Kidney (tissue), 14 donors: ENCODE measurements around the gene MUC3A. TPM values are rescaled to one million over a fixed set of nuclear protein-coding genes. Genes with fewer than 3 reads are reported as not detected.

Source experiments
- DNase-seq, 5 donors: peaks; one replicate each; pipeline ENCODE4 v3.0.0-alpha.2; 2013 to 2020
- FAIRE-seq: peaks from 2 replicates; lab custom pipeline; 2012; peaks lifted over from hg19 to GRCh38; lab: Jason Lieb, UNC
- H3K27ac ChIP-seq, 2 donors: one replicate each; pipeline ENCODE4 v1.7.0; 2013; ENCODE audit warnings: low read depth in 2 of 2, low read length in 2 of 2, inconsistent platforms in 1 of 2
- H3K27me3 ChIP-seq: one replicate; pipeline ENCODE4 v1.7.1; 2013; ENCODE audit warnings: low read length, inconsistent platforms; ENCODE audit not compliant: control insufficient read depth, insufficient read depth
- H3K36me3 ChIP-seq, 3 donors: one replicate each; pipeline versions ENCODE4 v1.7.0 to v1.7.1; 2013; ENCODE audit warnings: low read length in 3 of 3, control low read depth in 1 of 3, inconsistent platforms in 1 of 3; ENCODE audit not compliant: insufficient read depth in 3 of 3, control insufficient read depth in 2 of 3
- H3K4me1 ChIP-seq, 3 donors: one replicate each; pipeline versions ENCODE4 v1.7.0 to v1.7.1; 2013; ENCODE audit warnings: low read length in 3 of 3, inconsistent platforms in 1 of 3, low read depth in 1 of 3; ENCODE audit not compliant: control insufficient read depth in 2 of 3, insufficient read depth in 2 of 3
- H3K4me3 ChIP-seq, 3 donors: one replicate each; pipeline versions ENCODE4 v1.7.0 to v1.8.1; 2013; ENCODE audit warnings: low read length in 3 of 3, control low read depth in 1 of 3, inconsistent platforms in 1 of 3
- H3K9ac ChIP-seq, 3 donors: one replicate each; pipeline versions ENCODE4 v1.7.0 to v1.7.1; 2013; ENCODE audit warnings: low read length in 3 of 3, control low read depth in 1 of 3, inconsistent platforms in 1 of 3
- H3K9me3 ChIP-seq, 3 donors: one replicate each; pipeline versions ENCODE4 v1.7.0 to v1.7.1; 2013; ENCODE audit warnings: low read length in 3 of 3, control low read depth in 1 of 3, inconsistent platforms in 1 of 3; ENCODE audit not compliant: control insufficient read depth in 2 of 3, insufficient read depth in 1 of 3
- intact Hi-C: fragments of 100-400 bp; cut with DNase I; formaldehyde crosslinking; loops from one replicate; pipeline ENCODE4 v1.11.1; 2022
- polyA plus RNA-seq: library from polyadenylated mRNA; stranded (reverse); fragments of 350-450 nt; fragmentation: Illumina TruSeq; extraction: RNeasy Lipid Tissue Mini Kit (QIAGEN cat#74804); gene quantifications from one replicate; pipeline ENCODE4 v1.2.3, GENCODE V29; 2014; ENCODE audit warnings: low read depth, low replicate concordance; ENCODE audit not compliant: insufficient read depth
- total RNA-seq: library from RNA; stranded (reverse); fragmentation: NEBNext Ultra II Directional; extraction: Animal tissue kit (Norgen Biotek cat#: 25700); gene quantifications from one replicate; pipeline ENCODE4 v1.2.1, GENCODE V29; 2021
- TF ChIP-seq, protein P1 (sequence below): IDR thresholded peaks from 3 replicates; pipeline ENCODE4 v1.5.1; 2012; ENCODE audit warnings: mild to moderate bottlenecking, moderate library complexity, borderline replicate concordance; ENCODE audit not compliant: insufficient read depth; ENCODE audit errors: extremely low read depth
- donor health status: control.
- donor health status: control.
- donor health status: control.
- donor health status: control.
- donor health status: control.
- donor health status: DM: yes; HTN: yes; CAD: no.
- donor health status: Normal renal cell carcinoma (clear cell type).

MUC3A gene
- total and polyA plus RNA-seq, 2 donors from 2014 or later = 0.65 to 39.1 TPM

- Histone ChIP-seq H3K27ac (no peak overlapping the region), H3K27me3 (peaks cover 15% of the 10 kb centered on the region), H3K4me1 (no peaks in the 10 kb centered on the region), H3K9me3 (no peaks in the 10 kb centered on the region), H3K36me3 (no peaks in the 10 kb centered on the region), H3K4me3 (no peak overlapping the region), H3K9ac (no peak overlapping the region)
- TF ChIP-seq, protein P1, sequence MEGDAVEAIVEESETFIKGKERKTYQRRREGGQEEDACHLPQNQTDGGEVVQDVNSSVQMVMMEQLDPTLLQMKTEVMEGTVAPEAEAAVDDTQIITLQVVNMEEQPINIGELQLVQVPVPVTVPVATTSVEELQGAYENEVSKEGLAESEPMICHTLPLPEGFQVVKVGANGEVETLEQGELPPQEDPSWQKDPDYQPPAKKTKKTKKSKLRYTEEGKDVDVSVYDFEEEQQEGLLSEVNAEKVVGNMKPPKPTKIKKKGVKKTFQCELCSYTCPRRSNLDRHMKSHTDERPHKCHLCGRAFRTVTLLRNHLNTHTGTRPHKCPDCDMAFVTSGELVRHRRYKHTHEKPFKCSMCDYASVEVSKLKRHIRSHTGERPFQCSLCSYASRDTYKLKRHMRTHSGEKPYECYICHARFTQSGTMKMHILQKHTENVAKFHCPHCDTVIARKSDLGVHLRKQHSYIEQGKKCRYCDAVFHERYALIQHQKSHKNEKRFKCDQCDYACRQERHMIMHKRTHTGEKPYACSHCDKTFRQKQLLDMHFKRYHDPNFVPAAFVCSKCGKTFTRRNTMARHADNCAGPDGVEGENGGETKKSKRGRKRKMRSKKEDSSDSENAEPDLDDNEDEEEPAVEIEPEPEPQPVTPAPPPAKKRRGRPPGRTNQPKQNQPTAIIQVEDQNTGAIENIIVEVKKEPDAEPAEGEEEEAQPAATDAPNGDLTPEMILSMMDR = no peak
- intact Hi-C loops = no loop called here
- no peak for FAIRE-seq
- peak in 1 of 5 donors; percentile 29 for DNase-seq
Observed at GRCh38 chr7:100971111-100972001, 22.0 kb downstream of the MUC3A start.

- Histone ChIP-seq H3K27me3 (peaks cover 10% of the 10 kb centered on the region), H3K4me1 (no peaks in the 10 kb centered on the region), H3K27ac (no peak overlapping the region), H3K36me3 (no peaks in the 10 kb centered on the region), H3K9ac (no peak overlapping the region), H3K9me3 (no peaks in the 10 kb centered on the region), H3K4me3 (no peak overlapping the region)
- FAIRE-seq (no peak), DNase-seq (no peak)
- intact Hi-C loops = no loop called here
- TF ChIP-seq, protein P1 = no peak
Observed at GRCh38 chr7:100972002-100972347, 22.6 kb downstream of the MUC3A start.

GRCh38 chr7:100974021-100974420 is 24.7 kb downstream of the MUC3A start:
- peaks cover 3% of the 10 kb centered on the region for H3K27me3 ChIP-seq
- FAIRE-seq = no peak

More at GRCh38 chr7:100974021-100974420, 24.7 kb downstream of the MUC3A start:
- H3K9ac ChIP-seq = no peak overlapping the region
- no peak overlapping the region for H3K27ac ChIP-seq
- H3K4me1 ChIP-seq = no peaks in the 10 kb centered on the region
- no peak overlapping the region for H3K4me3 ChIP-seq
- no peaks in the 10 kb centered on the region for H3K36me3 ChIP-seq
- no peak for DNase-seq
- TF ChIP-seq, protein P1 = no peak
- intact Hi-C loops = no loop called here
- no peaks in the 10 kb centered on the region for H3K9me3 ChIP-seq
